Muscle layer of duodenum (tissue), 2 donors: ENCODE results near the gene IL17F.
A peak's percentile ranks its signal among the peaks of the same experiment; 100 is the strongest.

Experiments
- H3K27ac ChIP-seq: one replicate; pipeline ENCODE4 v1.7.0; 2013; ENCODE audit warnings: mild to moderate bottlenecking, low read length
- H3K27me3 ChIP-seq: one replicate; pipeline ENCODE4 v1.7.0; 2013; ENCODE audit warnings: low read depth, mild to moderate bottlenecking, control low read depth, low read length
- H3K36me3 ChIP-seq, 2 donors: one replicate each; pipeline ENCODE4 v1.7.0; 2013; ENCODE audit warnings: low read length in 2 of 2, control low read depth in 1 of 2, mild to moderate bottlenecking in 1 of 2; ENCODE audit not compliant: insufficient read depth in 2 of 2, control insufficient read depth in 1 of 2
- H3K4me1 ChIP-seq, 2 donors: one replicate each; pipeline ENCODE4 v1.7.0; 2013; ENCODE audit warnings: low read length in 2 of 2, mild to moderate bottlenecking in 2 of 2, control low read depth in 1 of 2, moderate library complexity in 1 of 2; ENCODE audit not compliant: insufficient read depth in 2 of 2, control insufficient read depth in 1 of 2
- H3K4me3 ChIP-seq, 2 donors: one replicate each; pipeline ENCODE4 v1.7.0; 2013; ENCODE audit warnings: low read length in 2 of 2, low read depth in 1 of 2, mild to moderate bottlenecking in 1 of 2
- H3K9me3 ChIP-seq, 2 donors: one replicate each; pipeline ENCODE4 v1.7.0; 2013; ENCODE audit warnings: low read length in 2 of 2, control low read depth in 1 of 2, mild to moderate bottlenecking in 1 of 2; ENCODE audit not compliant: control insufficient read depth in 1 of 2
- donor health status: healthy.

The IL17F gene

DNA sequence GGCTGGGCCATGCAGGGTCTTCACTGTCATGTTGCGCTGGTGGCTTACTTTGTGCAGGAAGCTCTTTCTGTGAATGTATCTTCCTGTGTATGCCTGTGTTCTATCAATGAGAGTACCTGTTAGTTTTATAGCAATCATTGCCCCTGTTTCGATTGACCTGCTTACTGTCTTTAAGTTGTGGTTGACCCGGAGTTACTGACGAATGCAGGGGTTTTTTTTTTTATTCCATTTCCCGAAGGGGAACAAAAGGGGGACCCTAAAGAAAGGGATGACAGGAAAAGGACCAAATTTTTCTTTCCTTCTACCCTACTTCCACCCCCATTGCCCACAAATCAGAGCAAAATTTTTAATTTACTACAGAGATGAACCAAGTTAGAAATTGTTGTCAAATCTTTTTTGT is at the start of gene IL17F:
IL17F (minus strand) TSS at position 101 of the 400 bp plus-strand sequence; CDS start at position 30, 71 bp downstream.
- Histone ChIP-seq H3K4me1 (no peaks in the 10 kb centered on the region), H3K27ac (no peak within 1 kb of the TSS), H3K27me3 (no peaks in the 10 kb centered on the region), H3K36me3 (no peaks in the 10 kb centered on the region), H3K4me3 (no peak within 1 kb of the TSS), H3K9me3 (no peaks in the 10 kb centered on the region)

DNA sequence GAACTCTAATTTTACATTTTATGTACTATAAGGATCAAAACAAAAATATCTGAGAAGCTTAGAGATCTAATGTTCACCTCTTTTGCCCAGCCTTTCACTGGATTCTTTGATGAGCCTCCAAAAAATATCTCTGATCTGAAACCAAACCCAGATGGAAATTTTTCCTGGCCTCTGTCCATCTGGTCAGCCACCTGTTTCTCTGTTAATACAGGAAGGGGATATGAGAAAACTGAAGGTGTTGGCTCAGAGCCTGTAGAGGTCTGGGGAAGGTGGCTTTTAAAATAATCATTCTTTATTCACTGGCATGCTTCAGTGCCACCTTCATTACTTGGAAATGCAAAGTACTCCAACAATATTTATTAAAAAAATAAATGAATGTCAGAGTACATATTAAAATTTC is 48.8 kb upstream of the IL17F start:
- Histone ChIP-seq H3K4me3 (no peak overlapping the region), H3K27ac (no peak overlapping the region), H3K9me3 (no peaks in the 10 kb centered on the region), H3K4me1 (no peaks in the 10 kb centered on the region), H3K36me3 (no peaks in the 10 kb centered on the region), H3K27me3 (no peaks in the 10 kb centered on the region)

DNA sequence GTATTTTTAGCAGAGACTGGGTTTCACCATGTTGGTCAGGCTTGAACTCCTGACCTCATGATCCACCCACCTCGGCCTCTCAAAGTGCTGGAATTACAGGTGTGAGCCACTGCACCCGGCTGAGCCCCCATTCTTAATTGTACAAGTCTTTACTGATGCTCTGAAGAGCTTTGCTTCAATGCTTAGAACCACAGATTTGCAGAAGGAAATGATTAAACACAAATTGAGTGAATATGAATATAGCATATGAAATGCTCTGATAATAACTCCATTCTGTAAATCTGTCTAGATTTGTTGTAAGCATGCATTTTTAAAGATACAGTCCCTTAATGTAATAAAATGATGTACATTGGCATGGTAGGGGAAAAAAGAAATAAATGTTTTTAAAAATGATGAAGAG is 44.5 kb upstream of the IL17F start:
- H3K9me3 ChIP-seq: no peaks in the 10 kb centered on the region
- H3K27me3 ChIP-seq: no peaks in the 10 kb centered on the region
- no peak overlapping the region for H3K4me3 ChIP-seq
- peaks cover 6 to 13% of the 10 kb centered on the region in 2 donors for H3K4me1 ChIP-seq
- no peaks in the 10 kb centered on the region for H3K36me3 ChIP-seq
- no peak overlapping the region for H3K27ac ChIP-seq

DNA sequence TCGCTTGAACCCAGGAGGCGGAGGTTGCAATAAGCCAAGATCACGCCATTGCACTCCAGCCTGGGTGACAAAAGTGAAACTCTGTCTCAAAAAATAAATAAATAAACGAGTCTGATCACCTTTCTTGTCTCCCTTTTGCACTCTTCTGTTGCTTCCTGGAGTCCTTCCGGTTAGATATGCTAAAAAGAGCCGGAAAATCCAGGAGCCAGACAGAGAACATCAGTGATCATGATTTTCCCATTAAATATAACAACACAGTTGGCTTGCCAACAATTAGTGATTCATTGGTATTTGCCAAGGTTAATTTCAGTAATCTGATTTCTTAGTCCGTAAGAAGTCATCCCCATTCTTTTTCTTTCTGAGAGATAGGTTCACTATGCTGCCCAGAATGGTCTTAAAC is 43.9 kb upstream of the IL17F start:
- H3K27me3 ChIP-seq: no peaks in the 10 kb centered on the region
- H3K36me3 ChIP-seq: no peaks in the 10 kb centered on the region
- H3K4me3 ChIP-seq: no peak overlapping the region
- no peaks in the 10 kb centered on the region for H3K9me3 ChIP-seq
- no peak overlapping the region for H3K27ac ChIP-seq
- H3K4me1 ChIP-seq: peaks cover 6 to 19% of the 10 kb centered on the region in 2 donors

DNA sequence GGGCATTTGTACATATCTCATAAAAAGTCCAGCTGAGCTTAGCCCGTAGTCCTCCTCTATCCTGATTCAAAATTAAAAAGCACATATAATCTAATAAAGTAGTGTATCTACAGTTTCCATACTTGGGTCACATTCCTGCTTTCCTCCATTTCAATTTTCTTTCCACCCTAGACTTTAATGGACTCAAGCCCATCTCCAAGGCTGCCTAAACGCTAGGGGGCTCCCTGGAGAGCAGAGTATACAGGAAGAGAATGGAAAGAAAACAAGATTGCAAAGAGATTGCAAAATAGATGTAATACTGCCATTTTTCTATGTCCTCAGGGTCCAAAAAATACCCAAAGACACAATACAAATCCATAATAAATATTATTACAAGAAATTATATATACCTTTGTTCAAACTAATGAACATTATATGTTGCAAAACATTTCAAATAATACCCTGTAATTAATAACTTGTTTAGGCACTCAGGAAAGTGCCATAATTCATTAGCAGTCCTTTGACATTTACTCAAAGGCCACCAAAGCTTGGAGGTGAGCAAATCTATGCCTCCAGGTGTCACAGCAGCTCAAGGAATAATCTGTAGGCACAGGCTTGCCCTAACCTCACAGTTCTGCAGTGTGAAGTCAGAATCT is 42.6 kb upstream of the IL17F start:
- no peak overlapping the region for H3K27ac ChIP-seq
- H3K36me3 ChIP-seq: peaks cover 0 to 7% of the 10 kb centered on the region in 2 donors
- no peak overlapping the region for H3K4me3 ChIP-seq
- no peaks in the 10 kb centered on the region for H3K27me3 ChIP-seq
- H3K4me1 ChIP-seq: peaks cover 6 to 21% of the 10 kb centered on the region in 2 donors
- no peaks in the 10 kb centered on the region for H3K9me3 ChIP-seq

DNA sequence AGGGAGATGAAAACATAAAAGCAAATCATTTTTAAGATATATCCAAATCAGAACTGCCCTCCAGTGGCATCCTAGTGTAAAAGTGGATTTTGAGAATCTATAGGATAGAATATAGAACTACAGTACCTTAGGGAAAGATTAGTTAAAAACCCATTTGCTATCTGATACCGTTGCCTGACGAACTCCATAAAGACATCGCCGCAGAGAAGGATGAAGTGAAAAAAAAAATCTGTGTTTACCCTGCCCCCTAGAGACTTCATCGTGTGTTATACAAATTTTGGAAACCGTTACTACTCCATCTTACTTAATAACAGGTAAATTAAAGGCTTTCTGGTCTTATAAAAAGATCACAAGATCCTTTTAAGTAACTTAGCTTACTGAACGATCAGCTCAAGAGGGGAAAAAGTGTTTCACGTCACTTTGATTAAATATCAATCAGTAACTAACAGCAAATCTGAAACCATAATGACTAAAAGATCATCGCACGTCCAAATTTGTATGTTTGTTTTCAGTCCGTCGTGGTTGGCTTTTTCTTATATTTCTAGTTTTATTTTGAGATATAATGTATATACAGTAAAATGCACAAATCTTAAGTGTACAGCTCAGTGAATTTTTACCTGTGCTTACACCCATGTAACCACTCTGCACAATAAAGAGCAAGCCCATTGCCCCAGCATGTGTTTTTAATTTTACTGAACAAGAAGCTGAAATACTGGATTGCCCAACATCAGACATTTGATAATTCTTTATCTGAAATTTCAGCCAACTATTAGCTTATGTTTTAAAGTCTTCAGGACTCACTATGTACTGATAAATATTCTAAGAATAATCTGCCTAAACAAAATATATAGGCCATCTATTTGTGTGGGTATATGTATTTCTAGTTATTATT is 41.1 kb upstream of the IL17F start:
- Histone ChIP-seq H3K4me1 (peaks cover 6 to 21% of the 10 kb centered on the region in 2 donors), H3K27ac (peak overlapping the region; percentile 37), H3K36me3 (peaks cover 6 to 21% of the 10 kb centered on the region in 2 donors), H3K4me3 (peak overlapping the region; percentile 78 to 81), H3K9me3 (no peaks in the 10 kb centered on the region), H3K27me3 (no peaks in the 10 kb centered on the region)

DNA sequence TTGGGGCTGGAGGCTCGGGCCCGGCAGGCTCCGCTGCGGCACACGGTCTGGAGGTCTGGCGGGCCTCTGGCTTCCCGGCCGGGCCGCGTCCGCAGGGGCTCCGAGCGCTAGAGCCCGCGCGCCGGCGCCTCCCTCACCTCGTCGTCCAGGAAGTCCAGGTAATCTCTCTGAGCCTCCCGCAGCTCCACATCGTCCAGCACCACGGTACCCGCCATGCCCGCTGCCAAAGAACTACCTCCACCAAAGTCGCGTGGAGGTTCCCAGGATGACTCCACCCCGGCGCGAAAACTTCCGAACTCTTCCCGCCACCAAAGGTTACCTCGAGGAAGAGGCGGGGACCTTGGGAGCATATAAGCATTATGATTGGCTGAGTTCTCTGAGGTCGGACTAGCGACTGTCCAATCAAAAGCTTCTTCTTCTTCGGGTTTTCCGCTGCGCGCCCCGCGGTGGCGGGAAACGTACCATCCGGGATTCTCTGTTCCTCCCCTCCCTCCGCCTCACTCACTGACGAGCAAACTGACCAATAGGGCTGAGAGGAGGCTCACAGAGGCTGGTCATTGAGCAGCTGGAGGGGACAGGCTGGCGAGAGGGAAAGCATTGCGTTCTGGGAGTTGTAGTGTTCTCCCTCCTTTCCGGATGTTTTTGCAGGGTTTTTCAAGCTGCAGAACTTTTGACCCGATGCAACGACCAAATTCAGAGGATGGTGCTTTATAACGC is 40.3 kb upstream of the IL17F start, which contains the start of gene MCM3:
MCM3 (minus strand) TSS at position 283 of the 717 bp plus-strand sequence; CDS start at position 215, 68 bp downstream.
- H3K36me3 ChIP-seq: peaks cover 15 to 29% of the 10 kb centered on the region in 2 donors
- H3K27ac ChIP-seq: peak within 1 kb of the TSS; percentile 37
- H3K4me1 ChIP-seq: peaks cover 6 to 21% of the 10 kb centered on the region in 2 donors
- H3K27me3 ChIP-seq: no peaks in the 10 kb centered on the region
- H3K4me3 ChIP-seq: peak within 1 kb of the TSS; percentile 78 to 81
- no peaks in the 10 kb centered on the region for H3K9me3 ChIP-seq

DNA sequence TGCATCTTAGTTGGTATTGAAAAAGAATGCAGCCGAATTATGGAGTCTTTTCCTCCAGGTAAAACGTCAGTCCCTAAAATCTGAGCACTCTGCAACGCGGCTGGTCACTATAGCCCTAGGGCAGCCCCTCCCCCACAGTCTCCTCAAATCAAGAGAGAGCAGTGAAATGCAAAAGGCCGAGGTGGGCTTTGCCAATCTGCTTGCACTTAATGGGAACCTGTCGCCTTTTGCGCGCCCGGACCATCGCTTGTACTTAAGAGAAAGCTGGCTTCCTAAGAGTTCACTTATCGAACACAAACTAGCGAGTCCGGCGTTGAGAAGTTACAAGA is 39.8 kb upstream of the IL17F start:
- Histone ChIP-seq H3K27me3 (no peaks in the 10 kb centered on the region), H3K4me3 (peak overlapping the region; percentile 78 to 81), H3K36me3 (peaks cover 20 to 34% of the 10 kb centered on the region in 2 donors), H3K9me3 (no peaks in the 10 kb centered on the region), H3K4me1 (peaks cover 6 to 21% of the 10 kb centered on the region in 2 donors), H3K27ac (peak overlapping the region; percentile 6)

DNA sequence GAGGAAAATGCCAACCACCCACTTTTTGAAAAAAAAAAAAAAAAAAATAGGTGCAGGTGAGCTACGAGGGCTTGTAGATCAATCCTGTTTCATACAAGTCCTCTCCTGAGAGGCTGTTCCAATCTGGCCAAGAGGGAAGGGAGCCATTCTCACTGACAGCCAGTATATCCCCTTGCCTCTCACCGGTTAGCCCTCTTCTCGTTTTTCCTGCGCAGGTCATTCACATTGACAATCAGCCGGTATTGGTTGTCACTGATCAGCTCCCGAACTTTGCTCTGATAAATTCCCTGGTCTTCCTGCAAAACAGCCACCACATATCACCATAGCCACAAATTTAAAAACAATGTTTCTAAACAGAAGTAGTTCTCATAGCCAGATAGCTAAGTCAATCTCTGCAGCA is 38.8 kb upstream of the IL17F start:
- no peaks in the 10 kb centered on the region for H3K27me3 ChIP-seq
- H3K36me3 ChIP-seq: peaks cover 27 to 44% of the 10 kb centered on the region in 2 donors
- H3K9me3 ChIP-seq: no peaks in the 10 kb centered on the region
- H3K27ac ChIP-seq: no peak overlapping the region
- peak overlapping the region in 1 of 2 donors; percentile 81 for H3K4me3 ChIP-seq
- H3K4me1 ChIP-seq: peaks cover 6 to 21% of the 10 kb centered on the region in 2 donors

DNA sequence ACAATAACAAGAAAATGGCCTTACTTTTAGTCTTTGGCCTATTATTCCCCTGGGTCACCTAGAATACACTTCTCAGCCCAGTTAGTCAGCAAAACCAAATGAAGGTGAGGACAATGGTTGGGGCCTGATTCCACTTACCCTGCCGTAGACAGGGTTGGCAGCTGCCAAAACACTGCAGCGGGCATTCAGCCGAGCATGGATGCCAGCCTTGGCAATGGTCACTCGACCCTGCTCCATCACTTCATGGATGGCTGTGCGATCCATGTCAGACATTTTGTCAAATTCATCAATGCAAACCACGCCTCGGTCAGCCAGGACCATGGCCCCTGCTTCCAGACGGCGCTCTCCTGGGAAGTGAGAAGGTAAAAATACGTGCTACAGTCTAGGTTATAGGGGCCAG is 31.8 kb upstream of the IL17F start:
- Histone ChIP-seq H3K36me3 (peaks cover 74 to 84% of the 10 kb centered on the region in 2 donors), H3K27me3 (no peaks in the 10 kb centered on the region), H3K4me1 (no peaks in the 10 kb centered on the region), H3K27ac (no peak overlapping the region), H3K4me3 (no peak overlapping the region), H3K9me3 (no peaks in the 10 kb centered on the region)

DNA sequence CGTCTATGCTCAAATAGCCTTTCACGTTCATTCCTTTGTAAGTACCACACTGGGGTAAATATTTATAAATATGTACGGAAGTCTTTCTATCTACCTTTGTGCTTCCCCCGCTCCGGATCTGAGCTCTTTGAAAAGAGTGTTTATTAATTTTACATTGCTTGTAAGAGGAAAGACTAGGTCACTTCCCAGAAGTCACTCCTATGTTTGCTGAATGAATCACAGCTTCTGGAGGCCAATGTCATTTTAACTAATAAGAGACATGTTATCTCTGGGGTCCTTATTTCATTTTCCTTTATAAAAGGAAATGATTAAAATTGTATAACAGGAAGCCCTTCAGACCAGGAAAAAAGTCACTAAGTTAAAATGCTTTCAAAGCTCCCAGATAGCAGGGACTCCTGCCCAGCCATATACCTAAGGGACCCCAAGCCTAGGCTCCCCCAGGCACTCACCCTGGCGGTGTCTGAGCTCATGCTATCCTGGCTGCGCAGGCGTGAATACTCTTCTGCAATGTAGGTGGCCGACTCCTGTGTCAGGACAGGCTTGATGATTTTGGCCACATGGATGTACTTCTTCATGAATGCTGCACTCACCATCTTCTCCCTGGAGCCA is 27.7 kb upstream of the IL17F start:
- Histone ChIP-seq H3K27ac (no peak overlapping the region), H3K4me3 (no peak overlapping the region), H3K4me1 (no peaks in the 10 kb centered on the region), H3K9me3 (no peaks in the 10 kb centered on the region), H3K27me3 (no peaks in the 10 kb centered on the region), H3K36me3 (peaks cover 67 to 78% of the 10 kb centered on the region in 2 donors)
